ENCODE results near the gene XNDC1N.
"Not testable (repeated sequence)": the region's sequence is repeated elsewhere in the genome, so short reads cannot be mapped to it uniquely, and the experiment has no call there.

GRCh38 chr11:71911321-71911985 lies 16.9 kb downstream of the XNDC1N start:
- not testable (repeated sequence) for TF ChIP-seq CTCF, POLR2A (IDR thresholded peaks at IDR 0.05)
